DMS114 treated with DMSO at 0.1 percent for 48 hours (cell line): ENCODE measurements around the gene CDRT4.
"Not testable (repeated sequence)": the region's sequence is repeated elsewhere in the genome, so short reads cannot be mapped to it uniquely, and the experiment has no call there.

Source experiments
- DNase-seq: peaks from one replicate; lab custom pipeline; 2025; ENCODE audit not compliant: unreplicated experiment; lab: John Stamatoyannopoulos, UW

CDRT4 gene

DNA sequence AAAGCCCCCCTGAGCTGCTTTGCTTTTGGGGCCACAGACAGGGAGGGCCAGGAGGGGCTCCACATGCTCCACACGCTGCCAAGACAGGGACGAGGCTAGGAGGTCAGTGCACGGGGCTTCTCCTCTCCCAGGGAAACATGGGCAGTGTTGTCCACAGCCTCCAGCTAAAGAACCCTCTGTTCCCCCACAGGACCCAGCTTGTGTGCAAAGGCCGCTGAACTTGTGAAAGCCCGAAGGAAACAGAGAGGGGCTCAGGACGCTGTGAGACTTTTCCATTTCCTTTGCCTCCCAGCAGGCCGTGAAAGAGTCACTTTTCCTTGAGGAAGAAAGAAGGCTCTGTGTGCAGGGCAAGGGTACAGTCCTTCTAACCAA lies 9.7 kb downstream of the CDRT4 start:
- no peak for DNase-seq

GRCh38 chr17:15456972-15457722 lies 10.3 kb downstream of the CDRT4 start:
- no peak for DNase-seq

DNA sequence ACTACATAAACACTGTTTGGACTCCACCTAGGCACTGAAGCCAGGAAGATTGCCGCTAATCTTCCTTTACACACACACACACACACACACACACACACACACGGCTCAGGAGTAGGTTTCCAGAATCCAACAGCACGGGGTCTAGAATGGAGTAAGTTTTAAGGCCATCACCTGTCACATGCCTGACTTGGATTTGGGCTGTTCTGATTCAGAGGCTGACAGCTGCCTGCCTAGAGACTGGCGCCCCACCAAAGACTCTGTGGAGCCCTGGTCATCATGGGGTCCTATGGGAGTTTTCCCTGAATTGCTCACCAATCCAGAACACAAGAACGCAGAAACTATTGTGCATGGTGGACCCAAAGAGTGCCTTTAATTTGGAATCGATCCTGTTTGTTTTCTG lies 10.9 kb downstream of the CDRT4 start:
- DNase-seq = no peak

DNA sequence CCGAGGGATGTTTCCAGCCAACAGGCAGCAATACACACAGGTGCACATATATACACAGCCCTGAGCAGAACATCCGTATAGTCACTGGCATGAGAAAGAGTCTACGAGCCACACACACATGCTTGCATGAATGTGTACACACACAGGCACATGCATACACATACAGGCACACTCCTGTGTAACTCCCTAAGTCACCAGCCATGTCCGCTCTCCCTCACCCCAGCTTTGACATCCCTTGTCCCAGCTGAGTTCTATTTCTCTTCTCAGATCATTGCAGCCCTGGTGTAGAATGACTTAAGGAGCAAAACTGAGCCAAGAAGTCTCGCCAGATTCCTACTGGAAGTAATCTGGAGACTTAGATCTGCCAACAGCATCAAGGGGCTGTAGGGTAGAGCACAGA lies 13.1 kb downstream of the CDRT4 start:
- no peak for DNase-seq

DNA sequence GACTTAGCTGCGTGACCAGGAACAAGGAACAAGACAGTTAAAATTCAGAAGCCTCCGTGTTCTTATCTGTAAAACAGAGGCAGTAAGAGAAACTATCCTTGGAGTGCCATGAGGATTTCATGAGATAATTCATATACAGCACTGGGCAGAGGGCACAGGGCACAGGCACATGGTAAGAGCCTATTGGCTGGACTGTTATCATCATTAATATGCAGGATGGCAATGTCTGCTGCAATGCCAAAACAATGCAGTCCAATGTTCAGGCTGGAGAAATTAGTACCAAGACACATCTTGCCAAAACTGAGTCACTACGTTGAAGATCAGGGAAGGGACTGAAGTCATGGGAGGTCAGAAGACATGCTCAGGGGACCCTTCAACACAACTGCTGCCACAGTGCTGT lies 13.6 kb downstream of the CDRT4 start:
- no peak for DNase-seq

DNA sequence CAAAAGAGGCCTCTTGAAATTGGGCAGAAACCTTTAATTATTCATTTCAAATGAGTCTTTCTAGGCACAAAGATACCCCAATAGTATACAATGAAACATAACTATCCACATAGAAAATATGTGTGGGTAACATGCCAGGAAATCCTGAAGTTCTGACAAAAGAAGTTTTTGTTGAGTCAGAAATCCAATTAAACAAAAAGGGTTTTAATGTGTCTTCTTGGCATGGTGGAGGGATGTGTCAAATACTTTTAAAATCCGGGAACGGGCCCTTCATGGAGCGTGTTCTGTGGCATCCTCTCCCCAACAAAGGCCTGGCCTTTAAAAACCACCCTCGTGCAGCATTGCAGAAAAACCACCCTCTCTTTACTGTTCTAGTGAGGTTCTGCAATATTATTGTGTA lies 14.2 kb downstream of the CDRT4 start:
- DNase-seq = no peak

DNA sequence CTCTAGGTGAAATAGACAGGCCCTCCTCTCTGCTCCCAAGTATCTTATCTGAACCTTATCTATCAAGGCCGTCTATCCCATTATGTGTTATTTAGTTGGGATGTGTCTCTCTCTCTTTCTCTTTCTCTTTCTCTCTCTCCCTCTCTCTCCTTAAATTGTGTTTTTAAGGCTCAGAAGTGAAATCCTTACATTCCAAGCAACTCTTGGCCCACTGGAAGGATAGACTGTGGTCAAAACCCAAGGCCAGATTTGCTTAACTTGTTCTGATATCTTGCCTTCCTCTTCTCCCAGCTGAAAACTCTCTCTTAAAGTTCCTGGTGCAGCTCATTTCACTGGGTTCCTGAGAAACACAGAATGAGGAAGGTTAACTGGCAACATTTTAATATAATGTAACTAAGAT lies 14.7 kb downstream of the CDRT4 start:
- DNase-seq = no peak

GRCh38 chr17:15451680-15452079 lies 15.7 kb downstream of the CDRT4 start:
- DNase-seq = no peak

- no peak for DNase-seq
Measured at GRCh38 chr17:15448580-15448956, 18.9 kb downstream of the CDRT4 start.

GRCh38 chr17:15447928-15448579 lies 19.4 kb downstream of the CDRT4 start:
- DNase-seq = no peak

- no peak for DNase-seq
Measured at GRCh38 chr17:15446036-15446435, 21.4 kb downstream of the CDRT4 start.

DNA sequence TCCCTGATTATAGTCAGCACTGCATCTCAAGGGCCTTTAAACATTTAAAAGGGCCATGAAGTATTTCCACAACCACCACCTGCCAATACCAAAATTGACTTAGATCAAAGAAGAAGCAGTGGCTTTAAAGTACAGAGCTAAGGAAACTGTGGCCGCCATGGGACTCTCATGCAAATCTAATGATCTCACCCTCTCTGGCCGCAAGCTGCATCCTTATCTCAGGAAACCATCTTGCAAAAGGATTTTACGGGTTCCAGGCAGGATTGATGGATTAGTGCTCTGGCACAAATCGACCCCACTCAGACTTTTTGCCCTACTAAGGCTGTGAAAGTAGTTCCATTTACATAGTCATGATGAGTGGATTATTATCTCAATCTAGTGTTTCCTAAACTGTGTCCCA lies 22.6 kb downstream of the CDRT4 start:
- no peak for DNase-seq

DNA sequence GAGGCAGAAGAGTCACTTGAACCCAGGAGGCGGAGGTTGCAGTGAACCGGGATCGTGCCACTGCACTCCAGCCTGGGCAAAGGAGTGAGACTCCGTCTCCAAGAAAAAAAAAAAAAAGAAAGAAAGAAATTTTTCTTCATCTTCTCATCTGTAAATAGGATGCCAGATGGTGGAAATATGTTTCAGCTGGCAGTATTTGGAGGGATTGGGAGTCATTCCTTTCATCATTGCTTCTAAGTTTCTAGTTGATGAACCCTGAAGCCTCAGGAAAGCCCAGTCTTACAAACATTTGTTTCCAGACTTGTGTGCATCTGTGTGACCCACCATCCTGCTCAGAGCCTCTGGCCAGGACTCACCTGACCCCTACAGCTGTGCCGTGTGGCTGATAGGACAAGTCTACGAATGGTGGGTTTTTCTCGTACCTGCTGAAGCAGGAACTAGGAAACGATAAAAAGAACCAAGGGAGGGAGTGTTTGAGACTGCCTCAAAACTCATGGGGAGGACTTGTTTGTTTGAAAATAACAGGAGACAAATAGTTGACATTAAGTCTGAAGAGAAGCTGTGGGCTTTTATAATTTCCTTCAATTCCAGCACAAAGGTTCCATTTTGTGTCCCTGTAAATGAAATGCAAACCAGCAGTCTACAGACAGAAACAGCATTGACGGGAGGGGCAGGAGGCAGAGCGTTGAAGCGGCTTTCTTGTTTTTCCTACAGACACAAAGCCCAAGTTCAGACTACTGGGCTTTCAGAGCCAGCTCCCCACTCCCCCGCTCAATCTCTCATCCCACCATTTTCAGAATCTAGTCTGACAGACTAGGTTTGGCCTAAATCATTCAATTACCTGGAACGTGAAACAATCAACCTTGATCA lies 24.9 kb downstream of the CDRT4 start:
- DNase-seq = no peak

- DNase-seq = no peak
Measured at GRCh38 chr17:15441315-15441714, 26.1 kb downstream of the CDRT4 start.

GRCh38 chr17:15440347-15440746 lies 27.1 kb downstream of the CDRT4 start:
- DNase-seq = no peak

DNA sequence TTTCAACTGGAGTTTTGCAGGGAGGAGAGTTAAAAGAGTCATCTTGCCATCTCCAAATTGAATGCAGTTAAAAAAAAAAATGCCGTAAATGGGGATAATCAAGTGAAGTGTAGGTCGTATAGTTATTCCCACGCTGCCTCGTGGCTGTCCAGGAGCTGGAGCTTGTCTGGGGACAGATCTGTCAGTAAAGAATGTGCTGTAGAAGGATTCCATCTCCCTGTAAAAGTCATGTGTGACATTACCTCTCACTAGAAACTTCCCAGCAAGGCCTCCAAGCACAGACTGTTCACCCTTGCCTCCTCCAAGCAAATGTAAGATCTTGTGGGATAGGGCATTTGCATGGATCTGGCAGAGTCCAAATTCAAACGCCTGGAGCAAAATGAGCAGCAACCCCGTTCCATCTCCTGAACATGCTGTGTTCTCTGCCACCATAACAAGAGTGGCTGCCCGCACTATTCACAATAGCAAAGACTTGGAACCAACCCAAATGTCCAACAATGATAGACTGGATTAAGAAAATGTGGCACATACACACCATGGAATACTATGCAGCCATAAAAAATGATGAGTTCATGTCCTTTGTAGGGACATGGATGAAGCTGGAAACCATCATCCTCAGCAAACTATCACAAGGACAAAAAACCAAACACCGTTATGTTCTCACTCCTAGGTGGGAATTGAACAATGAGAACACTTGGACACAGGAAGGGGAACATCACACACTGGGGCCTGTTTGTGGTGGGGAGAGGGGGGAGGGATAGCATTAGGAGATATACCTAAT lies 28.0 kb downstream of the CDRT4 start:
- not testable (repeated sequence) for DNase-seq

GRCh38 chr17:15438491-15439105 lies 28.8 kb downstream of the CDRT4 start:
- DNase-seq = no peak

GRCh38 chr17:15437303-15437635 lies 30.2 kb downstream of the CDRT4 start:
- DNase-seq = no peak

DNA sequence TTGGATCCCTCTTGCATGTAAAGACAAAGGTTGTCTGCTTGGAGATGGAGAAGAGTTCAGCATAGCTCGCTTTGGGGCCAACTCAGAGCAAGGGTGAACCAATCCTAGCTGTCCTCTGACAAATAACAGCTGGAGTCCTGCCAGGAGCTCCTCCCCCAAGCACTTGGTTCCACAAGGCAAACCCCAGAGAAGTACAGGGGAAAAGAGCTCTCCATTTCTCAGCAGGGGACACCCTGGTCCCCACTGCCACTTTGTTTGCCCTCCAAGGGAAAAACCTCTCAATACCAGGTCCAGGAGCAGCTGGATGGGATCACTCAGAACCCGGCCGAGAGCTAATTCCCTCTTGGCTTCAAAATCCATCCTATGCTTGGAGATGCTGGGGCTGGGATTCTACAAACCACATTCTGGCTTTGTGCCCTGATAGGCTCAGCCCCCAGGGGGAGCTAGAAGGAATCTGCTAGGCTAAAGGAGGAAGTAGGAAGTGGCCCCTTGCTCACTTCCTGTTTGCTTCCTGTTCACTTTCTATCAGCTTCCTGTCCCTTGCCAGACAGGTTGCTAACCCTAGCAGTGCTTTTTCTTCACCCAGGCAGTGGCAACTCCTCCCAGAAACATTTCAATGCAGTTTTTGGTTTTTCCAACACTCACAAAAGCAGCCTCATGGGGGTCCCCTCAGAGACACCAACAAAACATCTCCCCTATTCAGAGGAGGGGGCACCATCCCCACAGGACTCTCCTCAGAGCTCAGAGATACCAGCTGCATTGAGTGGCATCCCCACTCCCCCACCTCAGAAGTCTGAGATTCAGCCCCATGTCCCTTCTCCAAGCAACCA lies 30.7 kb downstream of the CDRT4 start:
- no peak for DNase-seq

DNA sequence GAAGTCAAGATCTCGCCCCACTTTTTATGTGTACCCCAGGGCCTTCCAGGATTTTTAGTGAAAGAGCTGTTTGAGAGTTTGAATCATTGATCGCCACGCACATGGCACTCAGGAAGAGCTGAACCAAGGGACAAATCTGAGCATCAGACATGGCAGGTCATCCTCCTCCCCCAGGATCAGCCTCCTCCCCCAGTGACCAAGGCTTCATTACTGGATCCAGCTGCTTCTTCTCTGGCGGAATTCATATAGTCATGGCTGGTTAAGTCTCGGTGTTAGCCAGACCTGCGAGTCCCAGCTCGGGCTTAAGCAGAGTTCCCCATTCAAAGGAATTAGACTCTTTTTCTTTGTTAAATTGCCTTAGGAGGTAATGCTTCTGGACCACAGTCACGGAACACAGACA lies 32.5 kb downstream of the CDRT4 start:
- no peak for DNase-seq
